OCI-LY7 (cell line): Measurements from ENCODE around the gene UVRAG.

Experiments used
- CTCF ChIP-seq: fragments of 200-600 bp; sonication (generic); conservative IDR thresholded peaks from 2 replicates; pipeline ENCODE4 v1.5.1; 2014; ENCODE audit warnings: mild to moderate bottlenecking, antibody characterized with exemption, low read length, moderate library complexity, mixed read lengths
- EZH2phosphoT487 ChIP-seq: fragments of 200-600 bp; sonication (generic); IDR thresholded peaks from 2 replicates; pipeline ENCODE4 v1.6.1; 2018; ENCODE audit warnings: low read depth, borderline replicate concordance, mild to moderate bottlenecking, mixed run types, antibody characterized with exemption, low read length, moderate library complexity, mixed read lengths

GRCh38 chr11:75858613-75859012, 43.6 kb downstream of the UVRAG start:
- TF ChIP-seq CTCF: no peak
- TF ChIP-seq EZH2phosphoT487: no peak
